Daoy (cell line): ENCODE results near the gene GSTO1. TPM values are rescaled to one million over a fixed set of nuclear protein-coding genes. Genes with fewer than 3 reads are reported as not detected.
"Not testable (repeated sequence)": the region's sequence is repeated elsewhere in the genome, so short reads cannot be mapped to it uniquely, and the experiment has no call there.

ENCODE experiments used
- DNase-seq: peaks from one replicate; pipeline ENCODE4 v3.0.0-alpha.2; 2015; ENCODE audit warnings: low read depth
- total RNA-seq: library from RNA; depleted of rRNA; stranded (reverse); fragments of >200 nt; shearing (Covaris generic); gene quantifications from 2 replicates; pipeline ENCODE4 v1.2.3, GENCODE V29; 2014; rRNA removed

The GSTO1 gene
- 194 and 233 TPM in 2 replicates for total RNA-seq

GRCh38 chr10:104254493-104255310 is at the start of gene GSTO1:
TSS of gene GSTO1 (plus strand) at chr10:104254892. CDS start at chr10:104254929, 37 bp downstream.
- DNase-seq: peak; percentile 84

DNA sequence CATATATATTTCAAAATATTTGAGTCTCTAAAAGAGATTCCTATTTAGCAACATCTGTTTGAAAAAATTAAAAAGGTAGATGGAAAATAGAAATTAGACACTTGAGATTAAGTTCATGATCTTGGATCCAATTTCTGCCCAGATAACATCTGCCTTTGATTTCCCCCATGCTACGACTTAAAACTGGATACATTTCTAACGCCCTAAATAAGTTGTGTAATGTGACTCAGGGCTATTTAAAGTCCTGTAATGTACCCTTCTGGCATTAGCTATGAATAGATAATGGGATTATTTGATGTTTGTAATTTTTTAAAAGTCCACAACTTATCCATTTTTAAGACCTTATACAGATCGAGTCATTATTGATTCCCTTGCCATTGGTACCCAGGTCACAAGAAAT is 46.0 kb upstream of the GSTO1 start:
- DNase-seq: no peak

- DNase-seq: peak; percentile 20
Observed at GRCh38 chr10:104209575-104210198, 45.0 kb upstream of the GSTO1 start.

- no peak for DNase-seq
Observed at GRCh38 chr10:104216631-104217030, 38.1 kb upstream of the GSTO1 start.

GRCh38 chr10:104218751-104219150 is 35.9 kb upstream of the GSTO1 start:
- DNase-seq: no peak

DNA sequence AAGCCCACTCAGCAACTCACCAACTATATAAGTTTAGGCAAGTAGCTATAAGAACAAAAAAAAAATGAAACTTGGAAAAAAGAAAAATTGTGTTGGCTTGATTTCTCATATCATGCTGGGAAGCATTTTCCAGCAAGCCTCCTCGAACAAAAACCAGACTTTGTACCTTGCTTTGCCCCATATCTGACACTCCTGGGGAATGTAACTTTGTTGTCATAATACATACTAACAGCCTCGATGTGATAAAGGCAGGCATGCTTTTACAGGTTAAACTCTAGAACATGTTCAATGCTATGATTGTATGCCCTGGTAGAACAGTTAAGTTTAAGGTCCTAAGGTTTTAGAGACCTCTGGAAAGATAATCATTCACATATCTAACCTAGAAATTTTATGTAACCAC is 34.2 kb upstream of the GSTO1 start:
- DNase-seq: no peak

- no peak for DNase-seq
Observed at GRCh38 chr10:104223304-104223703, 31.4 kb upstream of the GSTO1 start.

DNA sequence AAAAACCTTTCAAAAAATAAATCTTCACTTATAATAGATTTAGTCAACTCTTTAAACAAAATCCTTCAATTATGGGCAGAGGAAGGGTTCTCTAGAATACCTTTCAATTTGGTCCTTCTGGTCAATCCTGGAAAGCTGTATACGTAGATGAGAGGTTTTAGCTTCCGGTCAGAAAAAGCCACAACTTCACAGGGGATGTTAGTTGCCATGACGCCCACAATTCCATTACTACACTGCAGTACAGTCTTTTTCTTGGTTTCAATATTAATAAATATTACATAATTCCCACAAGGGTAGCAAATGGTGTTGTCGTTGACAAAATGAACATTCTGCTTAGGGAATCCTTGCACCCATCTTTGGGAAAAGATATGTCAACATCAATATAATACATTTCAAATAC is 24.2 kb upstream of the GSTO1 start:
- DNase-seq: no peak

- peak; percentile 96 for DNase-seq
Observed at GRCh38 chr10:104231784-104232612, 22.7 kb upstream of the GSTO1 start, which contains the start of gene CFAP43. TSS of gene CFAP43 (minus strand) at chr10:104232364. CDS start at chr10:104232246, 118 bp downstream.

DNA sequence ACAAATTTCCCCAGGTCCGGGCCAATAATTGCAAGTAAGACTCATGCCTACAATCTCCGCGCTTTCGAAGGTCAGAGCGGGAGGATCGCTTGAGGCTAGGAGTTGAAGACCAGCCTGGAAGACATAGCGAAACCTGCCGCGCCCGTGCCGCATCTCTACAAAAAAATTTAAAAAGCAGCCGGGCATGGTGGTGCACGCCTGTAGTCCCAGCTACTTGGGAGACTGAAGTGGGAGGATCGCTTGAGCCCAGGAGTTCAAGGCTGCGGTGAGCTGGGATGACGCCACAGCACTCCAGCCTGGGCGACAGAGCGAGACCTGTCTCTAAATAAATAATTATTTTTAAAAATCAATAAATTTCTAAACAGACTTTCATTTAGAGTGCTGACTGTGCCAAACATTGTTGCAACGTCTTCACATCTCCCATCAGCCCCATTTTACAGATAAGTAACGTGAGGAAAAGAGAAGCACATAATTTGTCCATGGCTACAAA is 22.0 kb upstream of the GSTO1 start:
- peak; percentile 7 for DNase-seq

- no peak for DNase-seq
Observed at GRCh38 chr10:104233817-104234216, 20.9 kb upstream of the GSTO1 start.

DNA sequence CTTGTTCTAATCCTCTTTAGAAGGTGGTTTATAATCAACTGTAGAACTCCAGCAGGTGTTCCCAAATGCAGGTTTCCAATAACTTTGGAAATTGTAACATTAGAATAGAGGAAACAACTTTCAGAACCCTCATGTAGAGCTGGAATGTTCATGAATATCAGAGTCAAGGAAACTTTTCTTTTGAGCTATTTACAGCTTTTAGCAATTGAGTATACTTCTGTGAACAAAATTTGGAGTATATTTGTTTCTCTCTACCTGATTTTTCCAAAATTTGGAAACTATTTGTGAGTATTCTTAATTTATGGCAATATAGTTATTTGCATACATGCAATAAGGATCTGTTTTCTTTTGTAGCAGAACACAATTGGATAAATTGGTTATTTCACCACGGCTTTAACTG is 19.8 kb upstream of the GSTO1 start:
- no peak for DNase-seq

DNA sequence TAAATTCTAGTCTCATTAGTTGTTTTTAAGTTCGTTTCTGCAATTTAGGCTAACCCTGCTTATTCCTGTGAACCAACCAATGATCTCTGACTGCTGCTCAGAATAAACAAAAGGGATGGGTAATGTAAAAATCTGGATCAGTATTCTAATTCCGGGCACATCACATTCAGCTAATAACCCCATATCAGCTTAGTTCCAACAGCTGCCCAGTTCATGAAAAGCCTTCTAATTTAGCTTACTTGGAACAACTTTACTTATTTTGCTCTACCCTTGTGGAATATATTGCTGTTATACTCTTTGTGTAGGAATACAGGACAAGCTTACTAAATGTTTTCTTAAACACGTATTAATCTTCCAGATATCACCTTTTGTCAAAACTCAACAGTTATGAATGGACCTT is 18.9 kb upstream of the GSTO1 start:
- no peak for DNase-seq

DNA sequence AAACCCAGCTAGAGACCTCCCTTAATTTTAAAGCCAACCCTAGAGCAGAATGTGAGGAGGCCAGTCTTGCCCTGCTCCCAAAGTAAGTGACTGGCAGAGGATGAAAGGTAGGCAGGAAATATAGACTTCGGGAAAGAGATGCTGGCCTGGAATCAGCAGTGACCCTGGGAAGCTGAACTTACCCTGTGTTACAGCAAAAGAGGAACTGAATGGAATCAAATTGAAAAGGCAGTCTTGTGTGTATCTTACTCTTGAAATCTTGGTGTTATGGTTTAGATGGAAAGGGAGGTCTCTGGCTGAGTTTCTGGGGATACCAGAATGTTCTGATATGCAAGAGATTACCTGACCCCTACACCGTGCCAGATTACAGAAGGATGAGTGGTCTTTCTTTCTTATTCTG is 14.6 kb upstream of the GSTO1 start:
- DNase-seq: no peak

GRCh38 chr10:104242545-104242944 is 12.1 kb upstream of the GSTO1 start:
- DNase-seq: no peak

GRCh38 chr10:104243009-104243408 is 11.7 kb upstream of the GSTO1 start:
- DNase-seq: not testable (repeated sequence)

GRCh38 chr10:104243512-104243911 is 11.2 kb upstream of the GSTO1 start:
- no peak for DNase-seq

DNA sequence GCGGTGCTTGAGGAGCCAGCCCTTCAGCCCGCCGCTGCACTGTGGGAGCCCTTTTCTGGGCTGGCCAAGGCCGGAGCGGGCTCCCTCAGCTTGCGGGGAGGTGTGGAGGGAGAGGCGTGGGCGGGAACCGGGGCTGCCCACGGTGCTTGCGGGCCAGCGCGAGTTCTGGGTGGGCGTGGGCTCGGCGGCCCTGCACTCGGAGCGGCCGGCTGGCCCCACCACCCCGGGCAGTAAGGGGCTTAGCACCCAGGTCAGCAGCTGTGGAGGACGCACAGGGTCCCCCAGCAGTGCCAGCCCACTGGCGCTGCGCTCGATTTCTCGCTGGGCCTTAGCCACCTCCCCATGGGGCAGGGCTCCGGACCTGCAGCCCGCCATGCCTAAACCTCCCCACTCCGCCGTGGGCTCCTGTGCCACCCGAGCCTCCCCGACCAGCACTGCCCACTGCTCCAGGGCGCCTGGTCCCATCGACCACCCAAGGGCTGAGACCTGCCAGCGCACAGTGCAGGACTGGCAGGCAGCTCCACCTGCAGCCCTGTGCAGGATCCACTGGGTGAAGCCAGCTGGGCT is 9.5 kb upstream of the GSTO1 start:
- DNase-seq: no peak

DNA sequence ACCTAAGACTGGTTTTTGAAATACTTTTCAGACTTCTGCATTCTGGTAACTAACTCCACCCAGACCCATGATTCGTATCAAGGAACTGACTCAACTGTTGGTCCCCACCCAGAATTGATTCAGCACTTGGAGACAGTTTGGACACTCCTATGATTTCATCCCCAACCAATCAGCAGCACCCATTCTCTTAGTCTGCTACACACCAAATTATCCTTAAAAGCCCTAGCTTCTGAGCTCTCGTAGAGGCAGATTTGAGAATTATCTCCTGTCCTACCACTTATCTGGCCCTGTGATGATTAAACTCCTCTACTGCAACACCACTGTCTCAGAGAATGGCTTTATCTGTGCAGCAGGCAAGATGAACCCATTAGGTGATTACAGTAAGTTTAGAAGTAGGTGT is 7.7 kb upstream of the GSTO1 start:
- DNase-seq: no peak

DNA sequence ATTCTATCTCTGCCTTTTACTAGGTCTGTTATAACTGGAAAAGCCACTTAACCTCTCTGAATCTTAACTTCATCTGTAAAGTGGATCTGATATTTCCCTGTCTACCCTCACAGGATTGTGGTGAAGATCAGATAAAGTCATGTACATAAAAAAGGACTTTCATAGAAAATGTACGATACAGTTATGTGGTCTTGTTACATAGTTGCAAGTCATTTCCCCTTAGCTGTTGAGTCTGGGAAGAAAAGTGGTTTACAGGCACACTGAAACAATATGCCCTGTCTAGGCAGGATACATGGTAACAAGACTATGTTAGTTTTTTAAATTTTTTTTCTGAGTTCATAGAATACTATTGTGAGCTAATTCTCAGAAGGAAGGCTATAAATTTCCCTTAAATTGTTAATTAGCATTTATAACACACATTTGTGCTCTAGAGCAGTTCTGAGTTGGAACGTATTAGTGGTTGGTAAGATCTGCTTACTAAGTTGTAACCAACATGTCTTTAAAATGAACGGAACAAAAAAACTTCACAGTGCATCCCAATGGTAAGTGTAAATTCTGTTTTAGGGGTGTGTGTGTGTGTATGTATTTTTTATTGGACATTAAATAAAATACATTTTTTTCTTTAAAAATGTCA is 7.1 kb upstream of the GSTO1 start:
- no peak for DNase-seq

GRCh38 chr10:104248931-104249330 is 5.8 kb upstream of the GSTO1 start:
- DNase-seq: not testable (repeated sequence)
